GM10266 (cell line): ENCODE measurements around the gene TMEM150A.
"Not testable (repeated sequence)": the region's sequence is repeated elsewhere in the genome, so short reads cannot be mapped to it uniquely, and the experiment has no call there.

ENCODE experiments used
- DNase-seq: peaks from one replicate; pipeline ENCODE4 v3.0.0; 2012; ENCODE audit errors: extremely low spot score
- TF ChIP-seq, protein P1 (sequence below): IDR thresholded peaks from 2 replicates; pipeline ENCODE4 v1.5.1; 2012; ENCODE audit warnings: mild to moderate bottlenecking, low read depth; ENCODE audit not compliant: control insufficient read depth, insufficient read depth; ENCODE audit errors: missing control alignments

TMEM150A gene

DNA sequence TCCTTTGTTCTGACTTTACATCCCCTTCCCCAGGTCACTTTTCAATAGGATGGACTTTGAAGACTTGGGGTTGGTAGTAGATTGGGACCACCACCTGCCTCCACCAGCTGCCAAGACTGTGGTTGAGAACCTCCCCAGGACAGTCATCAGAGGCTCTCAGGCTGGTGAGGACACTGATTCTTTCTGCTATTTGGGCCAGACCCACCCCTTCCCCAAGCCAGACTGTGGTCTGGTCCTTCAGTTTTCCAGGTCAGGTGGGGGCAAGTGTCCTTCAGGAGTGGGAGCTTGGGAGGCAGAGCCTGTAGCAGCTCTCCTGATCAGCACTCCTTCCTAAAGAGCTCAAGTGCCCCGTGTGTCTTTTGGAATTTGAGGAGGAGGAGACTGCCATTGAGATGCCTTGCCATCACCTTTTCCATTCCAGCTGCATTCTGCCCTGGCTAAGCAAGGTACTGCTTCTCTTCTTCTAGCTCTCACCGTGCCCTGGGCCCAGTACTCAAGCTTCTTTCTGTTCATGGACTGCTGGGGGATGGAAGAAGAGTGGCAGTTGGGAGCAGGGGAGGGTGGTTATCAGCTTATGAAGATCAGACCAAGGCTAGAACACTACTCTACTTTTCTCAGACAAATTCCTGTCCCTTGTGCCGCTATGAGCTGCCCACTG, 5.9 kb downstream of the TMEM150A start:
- DNase-seq = no peak
- TF ChIP-seq, protein P1, sequence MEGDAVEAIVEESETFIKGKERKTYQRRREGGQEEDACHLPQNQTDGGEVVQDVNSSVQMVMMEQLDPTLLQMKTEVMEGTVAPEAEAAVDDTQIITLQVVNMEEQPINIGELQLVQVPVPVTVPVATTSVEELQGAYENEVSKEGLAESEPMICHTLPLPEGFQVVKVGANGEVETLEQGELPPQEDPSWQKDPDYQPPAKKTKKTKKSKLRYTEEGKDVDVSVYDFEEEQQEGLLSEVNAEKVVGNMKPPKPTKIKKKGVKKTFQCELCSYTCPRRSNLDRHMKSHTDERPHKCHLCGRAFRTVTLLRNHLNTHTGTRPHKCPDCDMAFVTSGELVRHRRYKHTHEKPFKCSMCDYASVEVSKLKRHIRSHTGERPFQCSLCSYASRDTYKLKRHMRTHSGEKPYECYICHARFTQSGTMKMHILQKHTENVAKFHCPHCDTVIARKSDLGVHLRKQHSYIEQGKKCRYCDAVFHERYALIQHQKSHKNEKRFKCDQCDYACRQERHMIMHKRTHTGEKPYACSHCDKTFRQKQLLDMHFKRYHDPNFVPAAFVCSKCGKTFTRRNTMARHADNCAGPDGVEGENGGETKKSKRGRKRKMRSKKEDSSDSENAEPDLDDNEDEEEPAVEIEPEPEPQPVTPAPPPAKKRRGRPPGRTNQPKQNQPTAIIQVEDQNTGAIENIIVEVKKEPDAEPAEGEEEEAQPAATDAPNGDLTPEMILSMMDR = no peak

DNA sequence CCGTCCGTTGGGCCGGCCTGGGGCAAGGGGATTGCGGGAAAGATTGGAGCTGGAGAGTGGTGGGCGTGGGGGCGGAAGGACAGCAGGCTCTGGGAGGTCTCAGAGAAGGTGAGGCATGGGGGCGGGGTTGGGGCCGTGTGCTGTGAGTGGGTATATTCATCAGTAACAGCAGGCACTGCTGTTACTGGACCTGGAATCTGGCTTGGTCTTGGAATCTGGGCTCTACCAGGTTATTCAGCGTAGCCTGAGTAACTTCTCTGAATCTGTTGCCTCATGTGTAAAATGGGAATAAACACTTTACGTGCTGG, 6.5 kb downstream of the TMEM150A start:
- no peak for DNase-seq
- TF ChIP-seq, protein P1 = no peak

DNA sequence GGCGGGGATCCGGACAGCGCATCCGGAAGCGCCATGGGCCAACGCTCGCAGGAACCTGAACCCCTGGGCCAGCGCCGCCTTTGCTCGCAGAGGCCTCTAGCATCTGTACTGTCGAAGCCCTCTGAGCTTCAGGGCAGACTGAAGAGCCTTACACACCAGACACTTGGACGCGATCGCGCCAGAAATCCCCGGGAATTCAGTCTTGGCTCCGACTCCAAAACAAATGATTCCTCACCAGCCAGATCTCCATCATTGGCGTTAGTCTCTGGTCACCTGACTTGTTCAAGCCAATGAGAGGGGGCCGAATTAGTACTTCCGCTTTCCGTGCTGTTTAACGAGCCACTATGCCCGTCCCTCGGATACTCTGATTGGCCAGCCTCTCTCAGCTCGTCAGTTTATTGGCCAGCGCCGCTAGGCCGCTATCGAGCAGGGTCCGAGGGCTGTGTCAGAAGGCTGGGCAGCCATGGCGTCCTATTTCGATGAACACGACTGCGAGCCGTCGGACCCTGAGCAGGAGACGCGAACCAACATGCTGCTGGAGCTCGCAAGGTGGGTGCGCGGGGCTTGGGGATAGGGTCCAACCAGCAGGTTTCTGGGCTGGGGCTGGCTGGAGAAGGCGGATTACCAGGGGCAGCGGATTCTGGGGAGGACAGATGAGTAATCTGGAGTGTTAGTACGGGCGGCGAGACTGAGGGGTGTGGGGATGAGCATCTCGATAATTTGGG, 7.0 kb downstream of the TMEM150A start, which contains the start of gene RNF181:
Gene RNF181, plus strand, starts transcription at position 445 of the 725 bp plus-strand sequence. Its CDS starts 19 bp downstream, at position 464.
- peak; percentile 95 for DNase-seq
- TF ChIP-seq, protein P1 = no peak

DNA sequence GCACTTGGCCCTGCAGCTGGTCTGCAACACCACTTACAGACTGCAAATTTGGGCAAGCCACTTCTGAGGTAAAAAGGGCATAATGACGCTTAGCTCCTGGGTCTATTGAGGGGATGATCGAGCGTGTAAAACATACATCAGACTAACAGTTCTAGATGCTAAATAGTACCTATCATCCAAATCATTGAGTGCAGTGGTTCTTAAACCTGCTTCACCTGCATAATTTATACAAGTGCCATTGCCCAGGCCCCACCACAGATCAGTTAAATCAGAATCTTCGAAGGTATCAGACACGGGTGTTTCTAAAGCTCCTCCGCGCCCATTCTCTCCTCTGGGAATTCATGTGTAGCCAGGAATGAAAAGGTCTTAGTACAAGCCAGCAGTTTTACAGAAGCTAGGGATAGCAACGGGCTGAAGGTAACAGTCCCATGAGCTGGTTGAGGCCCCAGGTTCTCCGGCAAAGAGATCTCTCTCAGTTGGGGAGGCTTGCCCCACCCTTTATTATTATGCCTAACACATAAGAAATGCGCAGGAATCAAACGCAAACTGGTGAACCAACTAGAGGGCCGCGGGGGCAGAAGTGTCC, 7.7 kb downstream of the TMEM150A start:
- DNase-seq = no peak
- TF ChIP-seq, protein P1 = no peak

DNA sequence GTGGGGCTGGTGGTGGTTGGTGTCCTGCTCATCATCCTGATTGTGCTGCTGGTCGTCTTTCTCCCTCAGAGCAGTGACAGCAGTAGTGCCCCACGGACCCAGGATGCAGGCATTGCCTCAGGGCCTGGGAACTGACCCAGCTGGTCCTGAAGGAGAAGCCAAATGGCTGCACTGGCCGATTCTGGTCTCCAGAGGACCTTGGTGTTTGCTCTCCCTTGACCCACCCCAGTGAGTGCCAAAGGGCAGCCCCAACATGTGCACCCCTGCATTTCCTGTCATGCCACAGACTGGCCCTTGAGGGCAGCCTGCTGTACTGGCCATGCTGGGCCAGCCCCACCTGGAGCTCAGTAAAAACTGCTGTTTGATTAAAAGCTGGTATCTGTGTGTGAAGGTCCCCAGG, 9.5 kb downstream of the TMEM150A start:
- DNase-seq = no peak
- TF ChIP-seq, protein P1 = no peak

DNA sequence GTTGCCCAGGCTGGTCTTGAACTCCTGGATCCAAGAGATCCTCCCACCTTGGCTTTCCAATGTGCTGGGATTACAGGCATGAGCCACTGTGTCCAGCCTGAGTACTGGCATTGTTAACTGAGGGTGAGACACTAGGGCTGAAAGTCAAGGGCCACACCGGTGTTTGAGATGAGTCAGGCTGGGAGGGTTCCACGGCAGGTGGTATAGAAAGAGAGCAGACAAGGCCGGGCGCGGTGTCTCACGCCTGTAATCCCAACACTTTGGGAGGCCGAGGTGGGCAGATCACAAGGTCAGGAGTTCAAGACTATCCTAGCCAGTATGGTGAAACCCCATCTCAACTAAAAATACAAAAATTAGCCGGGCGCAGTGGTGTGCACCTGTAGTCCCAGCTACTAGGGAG, 10.2 kb downstream of the TMEM150A start:
- not testable (repeated sequence) for DNase-seq

DNA sequence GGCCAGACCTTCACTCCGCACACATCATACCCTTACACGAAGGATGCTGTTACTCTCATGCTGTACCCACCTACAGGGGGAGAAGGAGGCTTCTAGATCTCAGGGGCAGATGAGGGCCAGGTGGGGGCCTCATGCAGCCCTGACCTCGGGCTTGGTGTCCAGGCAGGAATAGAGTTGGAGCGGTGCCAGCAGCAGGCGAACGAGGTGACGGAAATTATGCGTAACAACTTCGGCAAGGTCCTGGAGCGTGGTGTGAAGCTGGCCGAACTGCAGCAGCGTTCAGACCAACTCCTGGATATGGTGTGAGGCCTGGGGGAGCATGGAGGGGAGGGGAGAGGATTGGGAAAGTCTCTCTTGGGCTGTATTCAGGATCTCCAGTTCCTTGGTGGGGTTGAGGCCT, 10.9 kb downstream of the TMEM150A start:
- no peak for DNase-seq
- TF ChIP-seq, protein P1 = no peak
